ENCODE data around the gene OR5D18.

GRCh38 chr11:55854704-55855103 lies 35.3 kb downstream of the OR5D18 start:
- TF ChIP-seq, protein P1, sequence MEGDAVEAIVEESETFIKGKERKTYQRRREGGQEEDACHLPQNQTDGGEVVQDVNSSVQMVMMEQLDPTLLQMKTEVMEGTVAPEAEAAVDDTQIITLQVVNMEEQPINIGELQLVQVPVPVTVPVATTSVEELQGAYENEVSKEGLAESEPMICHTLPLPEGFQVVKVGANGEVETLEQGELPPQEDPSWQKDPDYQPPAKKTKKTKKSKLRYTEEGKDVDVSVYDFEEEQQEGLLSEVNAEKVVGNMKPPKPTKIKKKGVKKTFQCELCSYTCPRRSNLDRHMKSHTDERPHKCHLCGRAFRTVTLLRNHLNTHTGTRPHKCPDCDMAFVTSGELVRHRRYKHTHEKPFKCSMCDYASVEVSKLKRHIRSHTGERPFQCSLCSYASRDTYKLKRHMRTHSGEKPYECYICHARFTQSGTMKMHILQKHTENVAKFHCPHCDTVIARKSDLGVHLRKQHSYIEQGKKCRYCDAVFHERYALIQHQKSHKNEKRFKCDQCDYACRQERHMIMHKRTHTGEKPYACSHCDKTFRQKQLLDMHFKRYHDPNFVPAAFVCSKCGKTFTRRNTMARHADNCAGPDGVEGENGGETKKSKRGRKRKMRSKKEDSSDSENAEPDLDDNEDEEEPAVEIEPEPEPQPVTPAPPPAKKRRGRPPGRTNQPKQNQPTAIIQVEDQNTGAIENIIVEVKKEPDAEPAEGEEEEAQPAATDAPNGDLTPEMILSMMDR (IDR thresholded peaks at IDR 0.05), result no peak
- TF ChIP-seq, protein P2, sequence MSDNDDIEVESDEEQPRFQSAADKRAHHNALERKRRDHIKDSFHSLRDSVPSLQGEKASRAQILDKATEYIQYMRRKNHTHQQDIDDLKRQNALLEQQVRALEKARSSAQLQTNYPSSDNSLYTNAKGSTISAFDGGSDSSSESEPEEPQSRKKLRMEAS (IDR thresholded peaks at IDR 0.05; ENCODE audit: low read depth), result no peak
- TF ChIP-seq RFX5 (IDR thresholded peaks at IDR 0.05; ENCODE audit: low read length) (no peak), YY1 (IDR thresholded peaks at IDR 0.05; ENCODE audit: low read depth) (no peak), TAF1 (IDR thresholded peaks at IDR 0.05; ENCODE audit: borderline replicate concordance, low read depth, low read length) (no peak), FOXM1 (IDR thresholded peaks at IDR 0.05; ENCODE audit: low read depth) (no peak), JUND (IDR thresholded peaks at IDR 0.05) (no peak), REST (IDR thresholded peaks at IDR 0.05; ENCODE audit: low read depth, low read length) (no peak), SIN3A (IDR thresholded peaks at IDR 0.05; ENCODE audit: borderline replicate concordance, low read depth, low read length) (no peak)
- TF ChIP-seq, protein P3, sequence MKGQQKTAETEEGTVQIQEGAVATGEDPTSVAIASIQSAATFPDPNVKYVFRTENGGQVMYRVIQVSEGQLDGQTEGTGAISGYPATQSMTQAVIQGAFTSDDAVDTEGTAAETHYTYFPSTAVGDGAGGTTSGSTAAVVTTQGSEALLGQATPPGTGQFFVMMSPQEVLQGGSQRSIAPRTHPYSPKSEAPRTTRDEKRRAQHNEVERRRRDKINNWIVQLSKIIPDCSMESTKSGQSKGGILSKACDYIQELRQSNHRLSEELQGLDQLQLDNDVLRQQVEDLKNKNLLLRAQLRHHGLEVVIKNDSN (IDR thresholded peaks at IDR 0.05; ENCODE audit: borderline replicate concordance, low read depth), result no peak
